ENCODE results near the gene PDE4D.

Gene PDE4D

DNA sequence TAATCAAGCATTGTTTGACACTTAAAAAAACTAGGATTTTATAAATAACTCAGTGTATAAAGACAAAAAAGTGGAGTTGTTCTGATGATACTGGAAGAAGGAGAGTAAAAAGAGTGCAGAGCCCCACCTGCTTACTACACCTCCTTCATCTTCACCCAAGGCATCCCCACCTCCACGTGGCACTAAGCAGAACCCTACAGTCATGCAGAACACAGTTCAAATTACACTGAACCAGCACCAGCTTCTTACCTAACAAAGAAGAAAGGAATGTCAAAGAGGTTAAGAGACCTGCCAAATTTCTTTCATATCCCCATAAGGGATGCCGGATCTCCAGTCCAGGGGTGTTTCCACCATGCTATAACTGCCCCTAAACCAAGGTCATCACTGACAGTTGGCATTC, 55.5 kb downstream of the PDE4D start:
- no peak for DNase-seq

DNA sequence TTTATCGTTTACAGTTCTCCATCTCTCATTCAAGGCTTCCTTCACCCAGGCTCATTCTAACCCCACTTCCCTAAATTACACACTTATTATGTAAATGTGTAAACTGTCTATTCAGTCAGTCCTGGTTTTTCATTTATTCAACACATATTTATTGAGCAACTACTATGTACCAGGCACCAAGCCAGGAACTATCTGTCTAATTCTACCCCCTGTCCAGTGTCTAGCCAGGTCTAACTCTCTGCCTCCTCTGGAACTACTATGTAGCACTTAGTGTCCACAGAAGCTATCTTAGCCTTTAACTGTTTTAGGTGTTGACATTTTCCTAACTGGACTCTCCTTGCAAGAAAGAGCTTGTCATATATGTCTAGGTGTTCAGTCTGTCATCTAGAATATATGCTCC, 56.5 kb downstream of the PDE4D start:
- DNase-seq, result no peak

GRCh38 chr5:59835800-59836199, 57.7 kb downstream of the PDE4D start:
- DNase-seq, result no peak

- no peak for DNase-seq
Measured at GRCh38 chr5:59833448-59833847, 60.1 kb downstream of the PDE4D start.

DNA sequence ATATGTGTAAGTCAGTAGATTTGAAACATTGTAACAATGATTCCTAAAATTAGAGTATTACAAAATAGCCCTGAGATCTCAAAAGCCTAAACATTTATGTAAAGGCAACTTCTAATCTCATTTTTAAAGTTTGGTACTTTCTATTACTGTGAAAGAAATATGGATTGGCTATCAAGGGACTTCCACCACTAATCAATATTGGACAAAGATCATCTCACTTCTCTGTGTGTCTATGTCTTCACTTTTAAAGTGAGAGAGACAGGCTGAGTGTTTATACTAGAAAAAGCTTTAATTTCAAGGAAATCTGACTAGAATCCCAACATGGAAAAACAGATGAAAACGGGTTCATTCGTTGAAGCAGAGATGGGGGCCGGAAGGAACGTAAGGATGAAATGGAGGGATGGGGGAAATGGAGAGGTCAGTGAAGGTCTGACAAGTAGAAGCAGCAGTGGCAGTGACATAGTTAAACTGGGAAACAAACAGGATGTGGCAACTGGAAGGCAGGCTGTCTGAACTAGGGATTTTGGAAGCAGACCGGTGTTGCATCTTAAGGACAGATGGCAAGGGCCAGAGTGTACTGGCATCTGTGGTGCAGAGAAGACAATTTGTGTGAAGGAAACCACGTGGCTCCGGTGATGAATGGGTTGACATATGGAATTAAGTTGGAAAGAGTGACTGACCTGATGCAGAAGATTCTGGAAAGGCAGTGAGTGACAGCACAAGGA, 60.8 kb downstream of the PDE4D start:
- no peak for DNase-seq

GRCh38 chr5:59831326-59832010, 62.1 kb downstream of the PDE4D start:
- DNase-seq, result peak; percentile 4

DNA sequence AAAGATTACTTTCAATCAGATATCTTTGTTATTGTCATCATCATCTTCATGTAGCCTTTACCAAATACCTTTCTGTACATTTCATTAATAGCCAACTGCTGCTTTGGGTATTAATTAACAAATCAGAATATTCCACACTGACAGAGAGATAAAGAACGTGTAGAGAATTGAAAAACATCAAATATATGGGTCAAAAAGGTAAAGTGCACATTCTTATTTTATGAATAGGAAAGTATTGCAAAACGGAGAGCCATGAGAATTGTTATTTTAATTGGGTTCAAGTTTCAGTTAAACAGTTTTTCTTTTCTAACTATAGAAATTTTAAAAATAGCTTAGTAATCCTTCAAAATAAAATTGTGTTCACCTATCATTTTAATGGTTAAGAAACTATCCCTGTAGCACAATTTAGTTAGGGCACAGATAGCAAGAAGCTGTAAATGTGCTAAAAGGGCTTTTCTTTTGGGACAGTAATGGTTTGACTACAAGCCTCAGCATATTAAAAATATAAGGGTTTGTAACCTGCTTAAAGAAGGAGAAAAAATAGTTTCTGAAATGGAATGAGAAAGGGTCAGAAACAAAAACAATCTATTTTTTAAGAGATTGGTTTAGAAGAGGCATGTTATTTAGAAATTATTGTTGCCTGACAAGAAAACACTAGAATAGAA, 62.9 kb downstream of the PDE4D start:
- DNase-seq, result no peak

- DNase-seq, result no peak
Measured at GRCh38 chr5:59829922-59830321, 63.6 kb downstream of the PDE4D start.

- DNase-seq, result no peak
Measured at GRCh38 chr5:59829386-59829785, 64.1 kb downstream of the PDE4D start.

GRCh38 chr5:59828623-59829022, 64.9 kb downstream of the PDE4D start:
- no peak for DNase-seq

DNA sequence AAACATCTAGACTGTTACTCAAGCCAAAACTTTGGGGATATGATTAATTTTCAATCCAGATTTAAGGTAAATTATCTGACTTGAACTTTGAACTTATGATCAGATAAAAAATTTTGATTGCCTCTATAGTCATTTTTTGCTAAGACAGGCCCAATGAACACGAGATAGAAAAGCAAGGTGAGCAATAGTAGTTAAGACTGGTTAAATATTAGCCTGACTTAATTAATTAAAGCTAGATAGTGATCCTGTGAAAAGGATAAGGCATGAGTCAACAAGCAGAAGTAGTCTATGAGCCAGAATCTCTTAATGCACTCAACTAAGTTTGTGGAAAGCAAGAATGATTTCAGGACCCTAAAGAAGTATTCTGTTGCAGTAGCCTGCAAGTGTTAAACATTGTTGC, 66.5 kb downstream of the PDE4D start:
- DNase-seq, result no peak

GRCh38 chr5:59823420-59823819, 70.1 kb downstream of the PDE4D start:
- DNase-seq, result no peak

DNA sequence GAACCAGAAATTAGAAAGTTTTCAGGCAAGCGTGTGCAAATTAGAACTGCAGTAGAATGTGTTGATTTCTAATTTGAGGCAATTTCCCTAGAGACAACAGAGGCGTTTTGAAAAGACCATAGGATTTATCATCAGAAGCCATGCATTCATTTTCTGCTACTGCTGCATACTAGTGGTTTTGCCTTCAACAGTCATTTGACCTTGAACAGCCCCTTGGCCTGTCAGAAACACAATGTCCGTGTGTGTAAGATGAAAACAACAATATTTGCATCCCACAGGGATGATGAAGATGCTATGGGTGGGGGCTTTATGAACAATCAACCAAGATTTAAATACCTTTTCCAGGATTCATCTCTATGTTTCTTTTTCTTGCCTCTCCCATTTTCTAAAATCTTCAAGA, 73.7 kb downstream of the PDE4D start:
- no peak for DNase-seq

- DNase-seq, result no peak
Measured at GRCh38 chr5:59817536-59817935, 76.0 kb downstream of the PDE4D start.

GRCh38 chr5:59816654-59817300, 76.7 kb downstream of the PDE4D start:
- no peak for DNase-seq

DNA sequence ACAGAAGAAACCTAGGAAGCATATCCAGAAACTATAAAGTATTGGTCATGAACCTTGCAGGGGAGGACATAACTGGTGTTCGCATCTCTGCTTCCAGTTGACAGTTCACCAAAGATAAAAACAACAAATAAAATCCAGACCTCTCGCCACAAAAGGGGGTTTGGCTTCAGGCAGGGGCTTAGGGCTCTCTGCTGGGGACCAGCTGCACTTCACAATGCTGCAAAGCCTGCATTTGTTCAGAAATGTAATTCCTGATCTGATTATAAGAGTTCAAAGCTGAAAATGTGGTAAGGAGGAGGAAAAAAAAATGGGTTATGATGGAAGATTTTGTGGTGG, 79.0 kb downstream of the PDE4D start:
- no peak for DNase-seq

DNA sequence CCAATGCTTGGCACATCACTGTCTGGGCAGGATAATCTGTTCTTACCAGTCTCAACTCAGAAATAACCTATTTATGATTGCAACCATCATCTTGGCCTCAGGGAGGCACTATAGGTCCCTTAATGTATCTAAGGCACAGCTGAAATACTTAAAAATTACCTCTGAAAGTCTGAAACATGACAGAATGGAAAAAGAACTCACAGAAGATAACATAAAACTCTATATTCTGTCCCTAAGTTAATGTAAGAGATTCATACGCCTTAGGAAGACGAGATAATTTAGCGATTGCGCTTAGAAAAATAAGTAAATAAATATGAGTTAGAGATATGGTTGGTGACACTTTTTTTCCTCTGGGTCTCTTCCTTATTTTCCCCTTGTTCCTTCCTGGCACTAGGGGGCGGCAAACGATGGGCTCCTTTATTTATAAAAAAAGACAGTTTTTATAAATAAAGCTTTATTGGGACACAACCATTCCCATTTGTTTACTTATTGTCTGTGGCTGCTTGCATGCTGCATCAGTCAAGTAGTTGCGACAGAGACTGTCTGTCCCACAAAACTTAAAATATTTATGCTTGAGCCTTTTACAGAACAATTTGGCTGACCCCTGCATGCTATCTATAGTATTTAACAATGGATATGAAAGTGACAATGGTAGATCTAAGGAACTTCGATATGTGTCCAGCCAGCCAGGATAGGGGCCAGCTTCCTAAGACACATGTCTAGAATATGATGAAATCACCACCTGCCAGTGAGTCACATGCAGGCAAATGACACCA, 79.6 kb downstream of the PDE4D start:
- DNase-seq, result peak; percentile 19

GRCh38 chr5:59810041-59810440, 83.5 kb downstream of the PDE4D start:
- DNase-seq, result peak; percentile 25

DNA sequence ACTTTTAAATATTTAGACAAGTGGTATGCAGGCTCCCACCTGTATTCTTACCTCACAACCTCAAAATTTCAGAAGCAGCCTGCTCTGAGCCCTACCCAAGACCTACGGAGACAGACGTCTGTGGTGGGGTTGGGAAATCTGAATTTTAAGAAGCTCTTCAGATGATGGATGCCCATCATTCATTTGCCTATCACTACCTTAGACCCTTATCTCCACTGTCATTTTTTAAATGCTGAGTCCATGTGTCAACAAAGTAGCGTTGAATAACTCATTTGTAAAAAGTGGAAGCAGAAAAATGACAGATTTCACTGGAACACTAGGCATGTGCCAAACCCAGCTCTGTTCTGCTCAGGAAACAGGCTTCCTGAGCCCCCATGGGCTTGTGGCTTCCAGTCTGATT, 85.7 kb downstream of the PDE4D start:
- no peak for DNase-seq

- no peak for DNase-seq
Measured at GRCh38 chr5:59800347-59800893, 93.1 kb downstream of the PDE4D start.

- DNase-seq, result peak; percentile 55
Measured at GRCh38 chr5:59799668-59800346, 93.7 kb downstream of the PDE4D start.

All from DMS79 treated with DMSO at 0.1 percent for 48 hours (cell line).